A549 treated with Mapracorat at 1 μM for 4 hours (cell line): ENCODE measurements around the gene GPRIN3. TPM values are rescaled to one million over a fixed set of nuclear protein-coding genes. Genes with fewer than 3 reads are reported as not detected.

Experiments used
- total RNA-seq: library from RNA; stranded (reverse); fragments of 200-300 nt; extraction: Qiagen RNA extraction; gene quantifications from 5 replicates; pipeline ENCODE4 v1.2.3, GENCODE V29; 2022

Gene GPRIN3
- total RNA-seq = 1.5 to 3.0 TPM (median 2.9 TPM) in 5 replicates

GRCh38 chr4:89307446-89308160, at the start of gene GPRIN3:
Gene GPRIN3, minus strand, starts transcription at chr4:89307800. Its CDS starts 57,690 bp downstream, at chr4:89250110.

Other genes with a start within 250 kb of the GPRIN3 start
- gene TIGD2, start 196.3 kb downstream of the GPRIN3 start, total RNA-seq = 4.6 to 6.0 TPM (median 5.2 TPM) in 5 replicates